ENCODE results near the gene AOC2.
"Not testable (repeated sequence)": the region's sequence is repeated elsewhere in the genome, so short reads cannot be mapped to it uniquely, and the experiment has no call there.

The AOC2 gene

GRCh38 chr17:42882166-42882565, 37.8 kb downstream of the AOC2 start:
- H3K9me3 ChIP-seq (ENCODE audit: severe bottlenecking), result no peaks in the 10 kb centered on the region
- no peak for DNase-seq (ENCODE audit: low spot score)
- H3K27ac ChIP-seq (ENCODE audit: poor library complexity, severe bottlenecking), result no peak overlapping the region
- TF ChIP-seq, protein P1, sequence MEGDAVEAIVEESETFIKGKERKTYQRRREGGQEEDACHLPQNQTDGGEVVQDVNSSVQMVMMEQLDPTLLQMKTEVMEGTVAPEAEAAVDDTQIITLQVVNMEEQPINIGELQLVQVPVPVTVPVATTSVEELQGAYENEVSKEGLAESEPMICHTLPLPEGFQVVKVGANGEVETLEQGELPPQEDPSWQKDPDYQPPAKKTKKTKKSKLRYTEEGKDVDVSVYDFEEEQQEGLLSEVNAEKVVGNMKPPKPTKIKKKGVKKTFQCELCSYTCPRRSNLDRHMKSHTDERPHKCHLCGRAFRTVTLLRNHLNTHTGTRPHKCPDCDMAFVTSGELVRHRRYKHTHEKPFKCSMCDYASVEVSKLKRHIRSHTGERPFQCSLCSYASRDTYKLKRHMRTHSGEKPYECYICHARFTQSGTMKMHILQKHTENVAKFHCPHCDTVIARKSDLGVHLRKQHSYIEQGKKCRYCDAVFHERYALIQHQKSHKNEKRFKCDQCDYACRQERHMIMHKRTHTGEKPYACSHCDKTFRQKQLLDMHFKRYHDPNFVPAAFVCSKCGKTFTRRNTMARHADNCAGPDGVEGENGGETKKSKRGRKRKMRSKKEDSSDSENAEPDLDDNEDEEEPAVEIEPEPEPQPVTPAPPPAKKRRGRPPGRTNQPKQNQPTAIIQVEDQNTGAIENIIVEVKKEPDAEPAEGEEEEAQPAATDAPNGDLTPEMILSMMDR (IDR thresholded peaks at IDR 0.05; ENCODE audit: poor library complexity, severe bottlenecking), result no peak
- H3K4me1 ChIP-seq (ENCODE audit: insufficient read depth, poor library complexity, severe bottlenecking), result no peaks in the 10 kb centered on the region
- H3K4me3 ChIP-seq (ENCODE audit: severe bottlenecking), result no peak overlapping the region
- no peaks in the 10 kb centered on the region for H3K36me3 ChIP-seq (ENCODE audit: low read depth)
- no peak for ATAC-seq (ENCODE audit: low read depth)
- H3K27me3 ChIP-seq (ENCODE audit: insufficient read depth, poor library complexity, severe bottlenecking), result no peaks in the 10 kb centered on the region

GRCh38 chr17:42883802-42884558, 39.6 kb downstream of the AOC2 start:
- H3K27ac ChIP-seq (ENCODE audit: poor library complexity, severe bottlenecking), result no peak overlapping the region
- H3K9me3 ChIP-seq (ENCODE audit: severe bottlenecking), result no peaks in the 10 kb centered on the region
- no peaks in the 10 kb centered on the region for H3K4me1 ChIP-seq (ENCODE audit: insufficient read depth, poor library complexity, severe bottlenecking)
- ATAC-seq (ENCODE audit: low read depth), result no peak
- H3K36me3 ChIP-seq (ENCODE audit: low read depth), result no peaks in the 10 kb centered on the region
- TF ChIP-seq, protein P1 (IDR thresholded peaks at IDR 0.05; ENCODE audit: poor library complexity, severe bottlenecking), result no peak
- no peaks in the 10 kb centered on the region for H3K27me3 ChIP-seq (ENCODE audit: insufficient read depth, poor library complexity, severe bottlenecking)
- DNase-seq (ENCODE audit: low spot score), result no peak
- H3K4me3 ChIP-seq (ENCODE audit: severe bottlenecking), result no peak overlapping the region

- not testable (repeated sequence) for H3K36me3 ChIP-seq (ENCODE audit: low read depth); DNase-seq (ENCODE audit: low spot score); H3K4me3 ChIP-seq (ENCODE audit: severe bottlenecking)
These were observed 41.4 kb downstream of the AOC2 start for GRCh38 chr17:42885806-42886205.

GRCh38 chr17:42886283-42887176, 42.1 kb downstream of the AOC2 start:
- TF ChIP-seq, protein P1 (IDR thresholded peaks at IDR 0.05; ENCODE audit: poor library complexity, severe bottlenecking), result no peak
- H3K4me1 ChIP-seq (ENCODE audit: insufficient read depth, poor library complexity, severe bottlenecking), result no peaks in the 10 kb centered on the region
- no peaks in the 10 kb centered on the region for H3K9me3 ChIP-seq (ENCODE audit: severe bottlenecking)
- no peak for DNase-seq (ENCODE audit: low spot score)
- no peaks in the 10 kb centered on the region for H3K27me3 ChIP-seq (ENCODE audit: insufficient read depth, poor library complexity, severe bottlenecking)
- no peak overlapping the region for H3K4me3 ChIP-seq (ENCODE audit: severe bottlenecking)
- H3K36me3 ChIP-seq (ENCODE audit: low read depth), result no peaks in the 10 kb centered on the region
- ATAC-seq (ENCODE audit: low read depth), result no peak
- no peak overlapping the region for H3K27ac ChIP-seq (ENCODE audit: poor library complexity, severe bottlenecking)

More at GRCh38 chr17:42885806-42886205, 41.4 kb downstream of the AOC2 start:
- not testable (repeated sequence) for H3K27ac ChIP-seq (ENCODE audit: poor library complexity, severe bottlenecking); H3K9me3 ChIP-seq (ENCODE audit: severe bottlenecking); H3K27me3 ChIP-seq (ENCODE audit: insufficient read depth, poor library complexity, severe bottlenecking); H3K4me1 ChIP-seq (ENCODE audit: insufficient read depth, poor library complexity, severe bottlenecking); ATAC-seq (ENCODE audit: low read depth)

GRCh38 chr17:42889809-42890208, 45.4 kb downstream of the AOC2 start:
- no peak for DNase-seq (ENCODE audit: low spot score)
- TF ChIP-seq, protein P1 (IDR thresholded peaks at IDR 0.05; ENCODE audit: poor library complexity, severe bottlenecking), result no peak
- Histone ChIP-seq H3K4me1 (ENCODE audit: insufficient read depth, poor library complexity, severe bottlenecking) (no peaks in the 10 kb centered on the region), H3K36me3 (ENCODE audit: low read depth) (no peaks in the 10 kb centered on the region), H3K4me3 (ENCODE audit: severe bottlenecking) (no peak overlapping the region), H3K27me3 (ENCODE audit: insufficient read depth, poor library complexity, severe bottlenecking) (no peaks in the 10 kb centered on the region), H3K27ac (ENCODE audit: poor library complexity, severe bottlenecking) (no peak overlapping the region), H3K9me3 (ENCODE audit: severe bottlenecking) (no peaks in the 10 kb centered on the region)
- no peak for ATAC-seq (ENCODE audit: low read depth)
